Right lobe of liver (tissue), 6 donors: ENCODE results near the gene PSME3IP1. TPM values are rescaled to one million over a fixed set of nuclear protein-coding genes. Genes with fewer than 3 reads are reported as not detected.

Experiments
- ATAC-seq, 4 donors: fragments of 200-7000 bp; cut with Tn5 transposase; one replicate each; pipeline ENCODE4 v1.9.1; 2020; ENCODE audit warnings: mild to moderate bottlenecking in 4 of 4, moderate library complexity in 4 of 4
- DNase-seq, 3 donors: peaks; one replicate each; pipeline ENCODE4 v3.0.0-alpha.2; 2020
- H3K27ac ChIP-seq, 3 donors: fragments of 200-600 bp; one replicate each; pipeline ENCODE4 v1.8.0; 2022
- H3K27me3 ChIP-seq, 2 donors: fragments of 200-600 bp; one replicate each; pipeline ENCODE4 v1.8.0; 2022
- H3K36me3 ChIP-seq, 4 donors: fragments of 200-600 bp; sonication (generic) in 1 of 4; one replicate each; pipeline versions ENCODE4 v1.5.1 to v1.8.0; 2017 to 2022; ENCODE audit warnings: control low read depth in 1 of 4
- H3K4me1 ChIP-seq, 4 donors: fragments of 200-600 bp; sonication (generic) in 1 of 4; one replicate each; pipeline versions ENCODE4 v1.5.1 to v1.8.0; 2017 to 2022; ENCODE audit warnings: control low read depth in 1 of 4
- H3K4me3 ChIP-seq, 3 donors: fragments of 200-600 bp; one replicate each; pipeline ENCODE4 v1.8.0; 2022
- H3K9me3 ChIP-seq, 4 donors: fragments of 200-600 bp; sonication (generic) in 1 of 4; one replicate each; pipeline versions ENCODE4 v1.5.1 to v1.8.0; 2017 to 2022; ENCODE audit warnings: control low read depth in 1 of 4
- CTCF ChIP-seq, 4 donors: fragments of 200-600 bp in 3 of 4; fragments of 450-650 bp in 1 of 4; IDR thresholded peaks; one replicate each; pipeline versions ENCODE4 v1.5.1 to v1.8.0; 2016 to 2022; ENCODE audit warnings: antibody characterized with exemption in 4 of 4, mild to moderate bottlenecking in 2 of 4
- POLR2A ChIP-seq: fragments of 450-650 bp; IDR thresholded peaks from one replicate; pipeline ENCODE4 v1.6.1; 2017; ENCODE audit warnings: antibody characterized with exemption, mild to moderate bottlenecking
- WGBS: methylation state at CpG from one replicate; pipeline ENCODE4 v1.1.6; 2018; ENCODE audit warnings: low coverage, low lambda C conversion rate; ENCODE audit not compliant: insufficient coverage; ENCODE audit errors: missing lambda C conversion rate; 5-methylcytosine and 5-hydroxymethylcytosine counted together
- intact Hi-C, 2 donors: fragments of 100-400 bp; cut with DNase I; formaldehyde crosslinking; loops; one replicate each; pipeline versions ENCODE4 v1.11.2 to v1.14.1; 2022
- total RNA-seq, 6 experiments: library from RNA; depleted of rRNA in 2 of 6; stranded (reverse); fragments of >200 nt in 2 of 6; fragmentation: NEBNext Ultra II Directional in 3 of 6; extraction: Animal tissue kit (Norgen Biotek cat#: 25700) in 3 of 6; gene quantifications; one replicate each; pipeline versions ENCODE4 v1.1.0 to v1.2.4, GENCODE V29; 2016 to 2023
- donor health status: DM: no; HTN: yes; CAD: no.
- donor health status: DM: no; HTN: no; CAD: no.
- donor health status: DM: no; HTN: no; CAD: no.
- donor health status: DM: no; HTN: yes; CAD: no.
- donor health status: DM: no; HTN: yes; CAD: no.

Gene PSME3IP1
- total RNA-seq, 6 experiments from 2014 or later, result 26.2 to 61.8 (median 34.5) TPM

- intact Hi-C loops, result no loop called here
Observed at GRCh38 chr16:57233944-57234706, 48.3 kb upstream of the PSME3IP1 start.

GRCh38 chr16:57231821-57232350, 46.0 kb upstream of the PSME3IP1 start:
- Histone ChIP-seq H3K27ac (no peak overlapping the region), H3K4me1 (no peaks in the 10 kb centered on the region), H3K27me3 (no peaks in the 10 kb centered on the region), H3K36me3 (peaks cover 5 to 82% (median 35%) of the 10 kb centered on the region in 4 donors), H3K9me3 (no peaks in the 10 kb centered on the region), H3K4me3 (no peak overlapping the region)
- intact Hi-C loops, result no loop called here
- WGBS, result 94% methylated on average over 2 of the region's 3 CpGs
- DNase-seq, result no peak
- no peak for ATAC-seq
- TF ChIP-seq CTCF (IDR thresholded peaks at IDR 0.05), result no peak
- TF ChIP-seq POLR2A, result no peak

More at GRCh38 chr16:57233944-57234706, 48.3 kb upstream of the PSME3IP1 start:
- Histone ChIP-seq H3K27me3 (no peaks in the 10 kb centered on the region), H3K4me1 (peaks cover 0 to 10% (median 2%) of the 10 kb centered on the region in 4 donors), H3K4me3 (no peak overlapping the region), H3K36me3 (peaks cover 4 to 60% (median 28%) of the 10 kb centered on the region in 4 donors), H3K9me3 (no peaks in the 10 kb centered on the region), H3K27ac (no peak overlapping the region)
- ATAC-seq (no peak), DNase-seq (no peak)
- TF ChIP-seq CTCF (IDR thresholded peaks at IDR 0.05) (no peak), POLR2A (no peak)
- WGBS, result 90% methylated on average over 7 of the region's 9 CpGs

- no peak for DNase-seq
- TF ChIP-seq POLR2A, result no peak
- Histone ChIP-seq H3K36me3 (peaks cover 5 to 97% (median 34%) of the 10 kb centered on the region in 4 donors), H3K4me3 (no peak overlapping the region), H3K27ac (no peak overlapping the region), H3K9me3 (no peaks in the 10 kb centered on the region), H3K4me1 (no peaks in the 10 kb centered on the region), H3K27me3 (no peaks in the 10 kb centered on the region)
- 88% methylated on average over 1 of the region's 1 CpG for WGBS
- no peak for ATAC-seq
- intact Hi-C loops, result no loop called here
Observed at GRCh38 chr16:57229079-57229478, 43.2 kb upstream of the PSME3IP1 start.

- Histone ChIP-seq H3K27me3 (no peaks in the 10 kb centered on the region), H3K4me3 (no peak overlapping the region), H3K9me3 (no peaks in the 10 kb centered on the region), H3K36me3 (peaks cover 5 to 98% (median 34%) of the 10 kb centered on the region in 4 donors), H3K4me1 (no peaks in the 10 kb centered on the region), H3K27ac (no peak overlapping the region)
- no peak for DNase-seq
- intact Hi-C loops, result no loop called here
- WGBS, result 89% methylated on average over 1 of the region's 4 CpGs
- ATAC-seq, result no peak
- TF ChIP-seq POLR2A (no peak), CTCF (IDR thresholded peaks at IDR 0.05) (no peak)
Observed at GRCh38 chr16:57226701-57227621, 41.1 kb upstream of the PSME3IP1 start.
